Adrenal gland (tissue), 12 donors: Measurements from ENCODE around the gene C1orf174. TPM values are rescaled to one million over a fixed set of nuclear protein-coding genes. Genes with fewer than 3 reads are reported as not detected.
A peak's percentile ranks its signal among the peaks of the same experiment; 100 is the strongest.

Experiments
- DNase-seq, 7 donors: peaks; one replicate each; pipeline ENCODE4 v3.0.0-alpha.2; 2019 to 2020
- H3K27ac ChIP-seq, 5 donors: fragments of 200-600 bp; sonication (generic) in 4 of 5; 1 replicate in 3 of 5; 2 replicates in 2 of 5; pipeline versions ENCODE4 v1.5.1 to v1.8.0; 2016 to 2020; ENCODE audit warnings: mild to moderate bottlenecking in 1 of 5
- H3K27me3 ChIP-seq: fragments of 200-600 bp; 2 replicates; pipeline ENCODE4 v1.8.0; 2021
- H3K36me3 ChIP-seq, 2 donors: fragments of 200-600 bp; replicated peaks in 1 of 2; 1 replicate in 1 of 2; 2 replicates in 1 of 2; pipeline versions ENCODE4 v1.5.1 to v1.8.0; 2018 to 2022
- H3K4me1 ChIP-seq, 2 donors: fragments of 200-600 bp; replicated peaks in 1 of 2; 1 replicate in 1 of 2; 2 replicates in 1 of 2; pipeline versions ENCODE4 v1.5.1 to v1.8.0; 2018 to 2021
- H3K4me3 ChIP-seq, 4 donors: fragments of 200-600 bp; sonication (generic) in 3 of 4; one replicate each; pipeline ENCODE4 v1.5.1; 2016 to 2018
- H3K9me3 ChIP-seq, 3 donors: fragments of 200-600 bp; sonication (generic) in 1 of 3; replicated peaks in 1 of 3; 1 replicate in 2 of 3; 2 replicates in 1 of 3; pipeline versions ENCODE4 v1.5.1 to v1.8.0; 2016 to 2021
- CTCF ChIP-seq, 6 experiments: fragments of 450-650 bp in 4 of 6; fragments of 200-600 bp in 2 of 6; sonication (generic) in 1 of 6; IDR thresholded peaks; 1 replicate in 5 of 6; 2 replicates in 1 of 6; pipeline versions ENCODE4 v1.5.1 to v1.8.0; 2016 to 2021; ENCODE audit warnings: antibody characterized with exemption in 6 of 6, mild to moderate bottlenecking in 2 of 6, moderate library complexity in 1 of 6
- POLR2A ChIP-seq, 2 donors: fragments of 450-650 bp; IDR thresholded peaks; one replicate each; pipeline ENCODE4 v1.6.1; 2017; ENCODE audit warnings: antibody characterized with exemption in 2 of 2, mild to moderate bottlenecking in 2 of 2, moderate library complexity in 1 of 2
- WGBS, 4 donors: extraction: QIAGEN DNeasy Blood & Tissue Kit in 2 of 4; methylation state at CpG; one replicate each; pipeline versions ENCODE4 v1.1.5 to v1.1.7; 2013 to 2017; 5-methylcytosine and 5-hydroxymethylcytosine counted together
- intact Hi-C, 2 donors: fragments of 100-400 bp; cut with DNase I; formaldehyde crosslinking; loops; one replicate each; pipeline versions ENCODE4 v1.14.1 to v1.15.0; 2022 to 2023
- polyA plus RNA-seq, 3 donors: library from polyadenylated mRNA; stranded (reverse); fragments of 200-250 nt in 2 of 3; fragments of 350-450 nt in 1 of 3; fragmentation: Illumina TruSeq in 1 of 3; extraction: RNeasy Lipid Tissue Mini Kit (QIAGEN cat#74804) in 1 of 3; gene quantifications; one replicate each; pipeline ENCODE4 v1.2.3, GENCODE V29; 2013 to 2014
- total RNA-seq, 9 donors: library from RNA; depleted of rRNA in 4 of 9; stranded (reverse); fragments of >200 nt in 4 of 9; fragments of 120-200 nt in 1 of 9; fragmentation: NEBNext Ultra II Directional in 1 of 9; extraction: Animal tissue kit (Norgen Biotek cat#: 25700) in 1 of 9; gene quantifications; one replicate each; pipeline versions ENCODE4 v1.1.0 to v1.2.4, GENCODE V29; 2013 to 2023
- donor health status: healthy with polysubstance abuse.
- donor health status: Bipolar disorder and iron deficiency.
- donor health status: DM: yes; HTN: yes; CAD: no.
- donor health status: DM: no; HTN: no; CAD: no.
- donor health status: DM: no; HTN: no; CAD: no.
- donor health status: DM: yes; HTN: yes; CAD: no.

C1orf174 gene
- total and polyA plus RNA-seq, 12 donors, result 11.5 to 28.0 (median 19.0) TPM

GRCh38 chr1:3858231-3858981, 41.7 kb downstream of the C1orf174 start:
- TF ChIP-seq POLR2A (IDR thresholded peaks at IDR 0.05) (no peak), CTCF (IDR thresholded peaks at IDR 0.05) (no peak)
- Histone ChIP-seq H3K4me1 (peaks cover 18 to 28% of the 10 kb centered on the region in 2 donors), H3K4me3 (peak overlapping the region in 2 of 4 donors; percentile 63 to 79), H3K9me3 (no peaks in the 10 kb centered on the region), H3K27me3 (no peaks in the 10 kb centered on the region), H3K27ac (no peak overlapping the region), H3K36me3 (no peaks in the 10 kb centered on the region)
- intact Hi-C loops, result no loop called here
- peak in 4 of 7 donors; percentile 10 to 59 (median 24) for DNase-seq
- WGBS, 4 donors, result 64 to 81% (median 76%) methylated on average over 29 to 34 of the region's 34 CpGs

- 4 to 12% (median 7%) methylated on average over 9 to 21 of the region's 21 CpGs for WGBS, 4 donors
- DNase-seq, result no peak
- Histone ChIP-seq H3K36me3 (no peaks in the 10 kb centered on the region), H3K4me3 (peak overlapping the region; percentile 30 to 79 (median 70)), H3K27me3 (no peaks in the 10 kb centered on the region), H3K9me3 (no peaks in the 10 kb centered on the region), H3K4me1 (peaks cover 18 to 34% of the 10 kb centered on the region in 2 donors), H3K27ac (peak overlapping the region in 4 of 5 donors; percentile 54 to 79 (median 68))
- intact Hi-C loops, result no loop called here
- TF ChIP-seq CTCF (IDR thresholded peaks at IDR 0.05) (no peak), POLR2A (IDR thresholded peaks at IDR 0.05) (no peak)
Observed at GRCh38 chr1:3857791-3858129, 42.3 kb downstream of the C1orf174 start.

- intact Hi-C loops, result no loop called here
- 0 to 1% (median 0%) methylated on average over 14 to 73 of the region's 73 CpGs for WGBS, 4 donors
- peak; percentile 92 to 98 (median 93) for DNase-seq
- Histone ChIP-seq H3K27ac (peak within 1 kb of the TSS in 4 of 5 donors; percentile 54 to 79 (median 68)), H3K9me3 (no peaks in the 10 kb centered on the region), H3K27me3 (no peaks in the 10 kb centered on the region), H3K4me1 (peaks cover 18 to 39% of the 10 kb centered on the region in 2 donors), H3K4me3 (peak within 1 kb of the TSS; percentile 30 to 79 (median 70)), H3K36me3 (no peaks in the 10 kb centered on the region)
- TF ChIP-seq POLR2A (IDR thresholded peaks at IDR 0.05), result peak; percentile 35 to 75
- TF ChIP-seq CTCF (IDR thresholded peaks at IDR 0.05), result peak in 2 of 6 experiments; percentile 12 to 13
Observed at GRCh38 chr1:3856923-3857790, 42.9 kb downstream of the C1orf174 start, which contains the start of the genes CEP104 and DFFB. CEP104 (minus strand) TSS chr1:3857211; CDS start chr1:3852407, 4,804 bp downstream. DFFB (plus strand) TSS chr1:3857476; CDS start chr1:3857604, 128 bp downstream.
